Measurements from ENCODE around the gene MESD.

MESD gene

DNA sequence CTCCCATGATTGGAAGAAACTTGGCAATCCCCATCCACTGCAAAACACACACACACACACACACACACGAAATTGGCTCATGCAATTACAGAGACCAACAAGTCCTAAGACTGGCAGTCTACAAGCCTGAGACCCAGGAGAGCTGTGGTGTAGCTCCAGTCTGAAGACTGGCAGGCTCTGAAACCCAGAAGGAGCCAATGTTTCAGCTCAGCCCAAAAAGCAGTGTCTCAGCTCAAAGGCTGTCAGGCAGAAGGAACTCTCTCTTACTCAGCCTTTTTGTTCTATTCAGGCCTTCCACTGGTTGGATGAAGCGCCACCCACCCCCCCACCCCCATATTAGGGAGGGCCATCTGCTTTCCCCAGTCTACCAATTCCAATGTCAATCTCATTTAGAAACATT, 32.1 kb downstream of the MESD start:
- DNase-seq = no peak

DNA sequence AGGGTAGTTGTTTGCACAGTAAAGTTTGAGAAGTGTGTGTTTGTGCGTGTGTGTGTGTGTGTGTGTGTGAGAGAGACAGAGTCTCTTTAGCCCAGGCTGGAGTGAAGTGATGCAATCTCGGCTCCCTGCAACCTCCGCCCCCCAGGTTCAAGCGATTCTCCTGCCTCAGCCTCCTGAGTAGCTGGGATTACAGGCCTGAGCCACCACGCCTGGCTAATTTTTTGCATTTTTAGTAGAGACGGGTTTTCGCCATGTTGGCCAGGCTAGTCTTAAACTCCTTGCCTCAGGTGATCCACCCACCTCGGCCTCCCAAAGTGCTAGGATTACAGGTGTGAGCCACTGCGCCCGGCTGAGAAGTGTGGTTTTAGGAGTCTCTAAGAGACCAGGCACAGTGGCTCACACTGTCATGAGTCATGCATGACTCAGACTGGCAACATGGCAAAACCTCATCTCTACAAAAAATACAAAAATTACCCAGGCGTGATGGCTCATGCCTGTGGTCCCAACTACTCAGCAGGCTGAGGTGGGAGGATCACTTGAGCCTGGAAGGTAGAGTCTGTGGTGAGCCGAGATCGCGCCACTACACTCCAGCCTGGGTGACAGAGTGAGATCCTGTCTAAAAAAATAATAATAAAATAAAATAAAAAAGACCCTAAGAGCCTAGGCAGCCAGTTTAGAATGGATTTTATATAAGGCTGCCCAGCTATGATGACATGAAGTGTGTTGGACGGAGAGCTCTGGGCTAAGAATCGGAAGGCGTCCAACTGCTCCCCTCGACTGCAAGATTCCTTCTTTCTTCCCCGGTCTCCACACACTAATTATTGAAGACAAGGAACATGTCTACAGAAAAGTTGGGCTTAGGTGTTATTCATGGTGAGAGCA, 33.8 kb downstream of the MESD start:
- DNase-seq = peak; percentile 87

DNA sequence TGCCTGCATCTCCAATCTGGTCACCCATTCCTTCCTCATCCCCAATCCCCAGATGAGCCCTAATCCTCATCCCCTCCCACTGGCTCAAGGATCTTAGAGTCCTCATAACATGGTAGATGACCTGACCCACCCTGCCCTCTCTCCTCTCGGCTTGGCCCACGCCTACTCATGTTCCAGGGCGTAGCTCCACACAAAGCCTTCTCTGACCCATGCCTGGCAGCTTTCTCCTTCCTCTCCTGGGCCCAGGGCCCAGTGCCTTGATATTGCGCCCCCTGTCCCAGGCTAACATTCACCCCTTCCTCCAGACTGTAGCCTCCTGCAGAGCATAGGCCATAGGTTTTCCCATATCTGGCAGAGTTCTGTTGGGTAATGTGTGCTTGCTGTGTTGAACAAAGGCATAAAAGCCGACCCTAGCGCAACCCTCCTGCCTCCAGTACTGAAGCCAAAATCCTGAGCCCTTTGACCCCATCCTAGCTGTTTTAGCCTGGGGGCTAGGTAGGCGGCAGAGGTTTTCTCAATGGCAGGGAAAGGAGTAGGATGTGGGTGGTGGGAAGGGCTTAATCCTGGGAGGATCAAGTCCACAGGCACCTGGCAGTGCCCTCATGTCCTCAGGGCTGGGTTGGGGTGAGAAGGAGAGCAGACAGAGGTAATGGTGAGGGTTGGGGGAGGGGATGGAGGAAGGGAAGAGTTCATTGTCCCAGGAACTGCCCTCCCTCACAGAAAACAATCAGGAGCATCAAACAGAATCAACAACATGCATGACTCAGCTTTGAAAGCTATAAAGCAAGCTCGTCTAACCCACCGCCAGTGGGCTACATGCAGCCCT, 35.5 kb downstream of the MESD start:
- DNase-seq = no peak

DNA sequence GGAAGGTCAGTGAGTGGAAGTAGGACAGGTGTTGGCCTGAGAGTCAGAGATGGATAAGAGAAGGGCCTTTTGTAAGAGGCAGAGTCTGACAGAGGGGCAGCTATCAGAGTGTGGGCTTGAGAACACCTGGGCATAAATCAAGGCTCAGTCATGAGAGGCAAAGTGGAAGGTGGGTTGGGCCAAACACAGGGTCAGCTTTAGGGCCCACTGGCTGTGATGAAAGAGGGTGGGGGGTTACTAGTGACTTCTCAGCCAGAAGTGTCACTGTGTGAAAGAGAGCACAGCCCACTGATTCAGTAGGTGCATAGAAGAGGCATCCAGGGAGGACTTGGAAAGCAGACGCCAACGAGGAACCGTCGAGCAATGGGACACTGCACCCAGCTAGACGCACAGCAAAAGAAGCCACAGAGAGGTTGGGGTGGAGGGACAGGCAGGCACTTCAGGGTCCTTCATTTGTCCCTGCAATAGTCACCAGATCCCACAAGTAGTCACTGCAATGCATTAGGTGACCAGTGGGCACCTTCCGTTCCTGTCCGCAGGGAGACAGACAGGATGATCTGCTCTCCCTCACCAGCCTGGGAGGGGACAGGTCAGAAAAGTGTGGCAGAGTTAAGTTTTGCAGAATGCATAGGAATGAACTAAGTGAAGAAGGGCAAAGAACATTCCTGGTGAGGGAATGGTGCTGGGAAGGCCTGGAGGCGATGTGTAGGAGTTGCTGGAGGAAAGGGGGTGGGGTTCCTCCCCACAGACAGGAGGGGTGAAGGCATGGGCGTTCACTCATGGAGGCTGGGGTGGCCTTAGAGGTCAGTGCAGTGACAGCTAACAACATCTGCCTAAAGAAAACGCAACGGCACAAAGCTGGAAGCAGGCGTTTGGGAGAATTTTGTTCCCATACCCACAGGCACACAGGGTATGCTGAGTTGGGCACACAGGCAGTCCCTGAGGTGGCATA, 36.3 kb downstream of the MESD start:
- DNase-seq = no peak

DNA sequence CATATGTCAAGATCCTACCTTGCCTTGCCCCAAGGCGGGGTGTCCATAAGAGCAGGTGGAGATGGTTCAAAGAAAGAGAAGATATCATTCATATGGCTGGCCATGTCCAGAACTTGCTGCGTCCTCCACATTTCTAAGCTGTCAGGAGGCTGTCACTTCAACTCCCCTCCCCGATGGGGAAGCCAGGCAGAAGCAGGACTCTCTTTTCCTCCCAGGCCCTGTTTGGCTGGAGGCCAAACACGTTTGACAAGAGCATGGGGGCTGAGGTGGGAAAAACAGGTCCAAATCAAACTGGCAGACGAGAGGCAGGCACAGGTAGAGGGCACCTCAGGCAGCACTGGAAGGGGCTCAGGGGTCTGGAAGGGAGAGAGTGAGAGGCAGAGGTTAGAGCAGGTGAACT, 37.7 kb downstream of the MESD start:
- no peak for DNase-seq

DNA sequence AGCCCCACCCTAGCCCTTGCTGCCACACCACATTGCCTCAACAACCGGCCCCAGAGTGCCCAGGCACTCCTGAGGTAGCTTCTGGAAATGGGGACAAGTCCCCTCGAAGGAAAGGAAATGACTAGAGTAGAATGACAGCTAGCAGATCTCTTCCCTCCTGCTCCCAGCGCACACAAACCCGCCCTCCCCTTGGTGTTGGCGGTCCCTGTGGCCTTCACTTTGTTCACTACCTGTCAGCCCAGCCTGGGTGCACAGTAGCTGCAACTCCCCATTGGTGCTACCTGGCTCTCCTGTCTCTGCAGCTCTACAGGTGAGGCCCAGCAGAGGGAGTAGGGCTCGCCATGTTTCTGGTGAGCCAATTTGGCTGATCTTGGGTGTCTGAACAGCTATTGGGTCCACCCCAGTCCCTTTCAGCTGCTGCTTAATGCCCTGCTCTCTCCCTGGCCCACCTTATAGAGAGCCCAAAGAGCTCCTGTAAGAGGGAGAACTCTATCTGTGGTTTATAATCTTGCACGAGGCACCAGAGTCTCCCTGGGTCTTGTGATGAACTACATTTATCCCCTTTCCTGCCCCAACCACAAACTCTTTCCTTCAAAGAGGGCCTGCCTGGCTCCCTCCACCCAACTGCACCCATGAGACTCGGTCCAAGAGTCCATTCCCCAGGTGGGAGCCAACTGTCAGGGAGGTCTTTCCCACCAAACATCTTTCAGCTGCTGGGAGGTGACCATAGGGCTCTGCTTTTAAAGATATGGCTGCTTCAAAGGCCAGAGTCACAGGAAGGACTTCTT, 39.1 kb downstream of the MESD start:
- no peak for DNase-seq

DNA sequence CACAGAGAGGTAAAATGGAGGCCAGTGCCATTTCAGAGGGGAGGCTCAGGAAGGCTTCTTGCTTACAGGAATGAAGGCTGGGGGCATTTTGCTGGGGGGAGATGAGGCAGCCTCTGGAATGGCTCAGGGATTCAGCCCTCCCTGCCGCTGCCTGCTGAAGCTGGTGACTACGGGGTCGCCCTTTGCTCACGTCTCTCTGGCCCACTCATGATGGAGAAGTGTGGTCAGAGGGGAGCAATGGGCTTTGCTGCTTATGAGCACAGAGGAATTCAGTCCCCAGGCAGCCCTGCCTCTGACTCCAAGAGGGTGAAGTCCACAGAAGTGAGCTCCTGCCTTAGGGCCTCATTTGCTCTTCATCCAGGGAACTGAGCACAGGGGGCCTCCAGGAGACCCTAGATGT, 39.9 kb downstream of the MESD start:
- no peak for DNase-seq

DNA sequence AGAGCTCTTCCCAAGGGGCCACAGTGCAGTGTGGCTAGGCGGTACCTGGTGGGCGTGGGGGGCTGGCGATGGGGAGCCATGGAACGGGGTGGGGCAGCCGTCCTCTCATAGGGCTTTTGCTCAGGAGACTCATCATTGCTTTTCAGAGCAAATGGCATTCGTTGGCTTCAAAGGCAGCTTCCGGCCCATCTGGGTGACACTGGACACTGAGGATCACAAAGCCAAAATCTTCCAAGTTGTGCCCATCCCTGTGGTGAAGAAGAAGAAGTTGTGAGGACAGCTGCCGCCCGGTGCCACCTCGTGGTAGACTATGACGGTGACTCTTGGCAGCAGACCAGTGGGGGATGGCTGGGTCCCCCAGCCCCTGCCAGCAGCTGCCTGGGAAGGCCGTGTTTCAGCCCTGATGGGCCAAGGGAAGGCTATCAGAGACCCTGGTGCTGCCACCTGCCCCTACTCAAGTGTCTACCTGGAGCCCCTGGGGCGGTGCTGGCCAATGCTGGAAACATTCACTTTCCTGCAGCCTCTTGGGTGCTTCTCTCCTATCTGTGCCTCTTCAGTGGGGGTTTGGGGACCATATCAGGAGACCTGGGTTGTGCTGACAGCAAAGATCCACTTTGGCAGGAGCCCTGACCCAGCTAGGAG, 40.8 kb downstream of the MESD start:
- DNase-seq = no peak

DNA sequence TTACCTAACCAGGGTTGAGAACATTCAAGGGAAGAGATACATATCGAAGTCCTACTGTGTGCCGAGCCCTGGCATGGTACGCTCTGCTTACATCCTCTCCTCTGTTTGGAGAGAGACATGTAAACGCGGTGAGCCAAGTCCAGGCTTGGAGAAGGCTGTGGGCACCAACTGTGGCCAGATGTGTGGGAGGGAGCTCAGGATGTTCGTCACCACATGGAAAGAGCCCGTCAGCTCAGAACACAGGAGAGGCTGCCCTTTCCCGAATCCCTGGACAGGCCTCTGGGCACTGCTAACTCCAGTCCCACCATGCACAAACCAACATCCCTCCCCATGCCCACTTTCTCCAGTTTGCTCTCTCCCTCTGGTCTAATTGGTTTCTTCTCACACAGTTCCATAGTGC, 43.0 kb downstream of the MESD start:
- no peak for DNase-seq

DNA sequence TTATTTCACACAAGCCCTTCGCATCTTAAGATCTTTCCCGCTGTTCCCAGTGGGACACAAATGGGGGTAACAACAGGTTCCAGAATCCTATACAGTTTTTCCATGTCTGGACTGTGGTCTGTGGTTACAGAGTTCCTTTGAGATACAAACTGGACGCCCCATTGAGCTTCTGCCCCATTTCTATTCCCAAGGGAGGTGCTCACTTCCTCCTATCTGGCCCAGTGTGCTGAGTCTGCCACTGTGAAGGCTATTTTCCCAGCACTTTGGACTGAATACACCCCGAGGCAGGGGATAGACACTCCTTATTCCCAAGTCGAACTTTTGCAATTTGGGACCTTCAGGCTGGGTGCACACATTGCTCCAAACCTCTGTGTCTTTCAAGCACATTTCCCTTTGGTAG, 44.0 kb downstream of the MESD start:
- DNase-seq = no peak

DNA sequence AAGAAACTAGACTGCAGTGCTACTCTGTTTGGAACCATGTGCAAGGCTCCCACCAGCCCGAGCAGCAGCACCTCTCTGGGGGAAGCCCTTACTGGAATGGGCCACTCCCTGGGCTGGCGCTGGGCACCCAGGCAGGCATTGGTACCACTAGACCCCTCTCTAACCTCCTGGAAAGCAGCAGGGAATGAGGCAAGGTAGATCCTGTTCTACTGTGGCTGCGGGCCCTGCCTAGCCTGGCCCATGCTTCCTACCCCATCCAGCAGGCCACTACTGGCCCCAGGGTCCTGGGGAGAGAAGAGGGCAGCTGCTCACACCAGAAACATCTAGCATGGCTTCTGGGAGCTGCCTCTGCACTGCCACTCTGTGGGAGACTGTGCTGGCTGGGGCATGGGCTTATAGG, 44.8 kb downstream of the MESD start:
- no peak for DNase-seq

DNA sequence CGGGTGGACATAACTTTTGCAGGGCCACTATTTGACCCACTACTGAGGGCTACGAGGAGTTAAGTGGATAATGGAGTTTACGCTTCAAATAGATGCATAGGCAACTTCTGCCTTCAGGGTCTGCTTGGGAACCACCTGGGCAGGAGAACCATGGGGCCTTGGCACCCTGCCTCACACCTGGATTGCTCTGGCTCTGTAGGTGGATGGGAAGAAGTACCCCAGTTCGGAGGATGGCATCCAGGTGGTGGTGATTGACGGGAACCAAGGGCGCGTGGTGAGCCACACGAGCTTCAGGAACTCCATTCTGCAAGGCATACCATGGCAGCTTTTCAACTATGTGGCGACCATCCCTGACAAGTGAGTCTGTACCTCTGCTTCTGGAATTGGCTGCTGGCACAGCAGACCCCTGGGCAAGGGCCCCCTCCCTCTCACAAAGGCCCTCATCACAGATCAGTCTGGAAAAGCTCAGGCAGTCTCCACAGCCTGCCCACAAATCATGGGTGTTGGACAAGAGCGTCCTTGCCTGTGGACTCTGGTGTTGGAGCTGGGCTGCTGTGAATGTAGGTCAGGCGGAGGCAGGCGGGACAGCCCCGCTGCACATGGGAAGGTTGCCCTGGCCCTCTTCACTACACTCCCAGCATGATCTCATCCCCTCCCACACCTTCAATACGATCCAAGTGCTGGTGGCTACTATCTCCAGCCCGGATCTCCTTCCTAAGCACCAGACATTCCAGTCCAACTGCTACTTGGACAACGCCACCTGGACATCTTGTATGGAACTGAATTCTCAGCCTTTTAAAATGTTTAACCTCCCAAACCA, 46.7 kb downstream of the MESD start:
- no peak for DNase-seq

DNA sequence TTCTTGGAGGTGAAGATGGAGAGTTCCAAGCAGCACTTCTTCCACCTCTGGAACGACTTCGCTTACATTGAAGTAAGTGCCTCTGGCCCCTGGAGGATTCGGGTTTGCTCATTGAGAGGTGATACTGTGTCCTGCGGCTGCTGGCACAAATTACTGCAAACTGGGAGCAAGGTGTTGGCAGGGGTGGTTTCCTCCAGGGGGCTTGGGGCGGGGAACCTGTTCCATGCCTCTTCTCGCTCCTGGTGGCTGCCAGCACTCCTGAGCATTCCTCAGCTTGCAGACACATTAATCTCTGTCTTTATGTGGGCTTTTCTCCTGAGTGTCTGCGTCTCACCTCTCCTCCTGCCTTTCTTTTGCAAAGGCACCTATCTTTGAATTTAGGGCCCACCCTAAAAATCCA, 47.4 kb downstream of the MESD start:
- no peak for DNase-seq

DNA sequence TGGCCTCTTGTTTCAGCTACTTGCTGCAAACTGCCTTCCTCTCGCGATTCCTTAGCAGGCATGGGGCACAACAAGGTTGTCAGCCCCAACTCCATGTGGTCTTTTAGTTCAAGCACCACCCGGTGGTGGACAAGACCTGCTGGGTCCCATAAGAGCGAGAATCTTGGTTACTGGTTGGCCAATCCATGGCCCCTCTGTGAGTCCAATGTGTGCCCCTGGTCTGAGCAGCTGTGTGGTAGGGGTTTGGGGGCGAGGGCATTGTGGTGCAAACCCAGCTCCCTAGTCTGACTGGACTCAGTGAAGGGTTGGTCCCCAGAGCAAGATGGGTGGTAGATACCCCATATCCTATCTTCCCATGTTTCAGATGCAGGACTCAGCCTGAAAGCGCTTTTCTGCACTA, 48.8 kb downstream of the MESD start:
- no peak for DNase-seq

DNA sequence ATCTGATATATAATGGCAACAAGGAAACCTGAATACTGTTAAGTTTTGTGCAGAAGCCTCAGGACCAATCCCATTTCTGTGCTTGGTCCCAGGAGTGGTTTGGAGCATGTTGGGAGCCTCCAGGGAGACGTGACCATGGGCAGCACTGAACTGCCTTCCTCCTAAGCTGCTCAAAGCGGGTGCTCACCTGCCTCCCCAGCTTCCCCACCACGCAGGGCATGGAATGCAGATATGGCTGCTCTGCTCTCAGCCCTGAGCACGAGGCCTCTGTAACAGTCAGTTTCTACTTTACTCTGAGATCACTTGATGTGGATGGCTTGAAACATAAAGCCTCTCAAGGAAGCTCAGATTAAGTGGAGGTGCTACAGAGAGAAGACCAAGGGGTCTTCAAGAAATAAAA, 49.3 kb downstream of the MESD start:
- DNase-seq = no peak

DNA sequence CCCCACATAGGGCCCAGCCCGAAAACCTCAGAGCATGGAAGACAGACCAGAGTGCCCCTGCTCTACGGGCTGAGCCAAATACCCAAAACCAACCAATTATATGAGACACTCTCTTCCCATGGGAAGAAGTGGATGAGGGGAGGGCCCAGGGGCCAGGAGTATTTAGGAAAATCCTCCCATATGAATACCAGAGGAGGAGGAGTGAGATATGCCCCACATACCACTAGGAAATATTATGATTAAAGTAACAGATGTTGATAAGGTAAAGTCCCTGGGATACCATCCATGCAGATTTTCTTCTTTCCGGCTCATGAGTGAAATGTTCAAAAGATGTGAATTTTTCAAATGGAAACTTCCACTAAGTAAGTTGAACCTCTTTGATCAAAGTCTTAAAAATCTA, 50.4 kb downstream of the MESD start:
- no peak for DNase-seq

DNA sequence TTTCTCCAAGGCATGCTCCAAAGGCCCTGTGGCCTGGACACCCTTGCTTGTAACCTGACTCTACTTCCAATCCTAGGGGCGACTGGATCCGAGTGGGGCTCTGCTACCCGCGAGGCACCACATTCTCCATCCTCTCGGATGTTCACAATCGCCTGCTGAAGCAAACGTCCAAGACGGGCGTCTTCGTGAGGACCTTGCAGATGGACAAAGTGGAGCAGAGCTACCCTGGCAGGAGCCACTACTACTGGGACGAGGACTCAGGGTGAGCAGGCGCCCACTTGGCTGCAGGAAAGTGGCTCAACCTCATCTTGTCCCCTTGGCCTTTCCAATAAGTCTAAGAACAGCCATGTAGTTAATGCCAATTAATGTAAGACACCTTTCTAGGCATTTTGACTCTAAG, 51.9 kb downstream of the MESD start:
- no peak for DNase-seq

DNA sequence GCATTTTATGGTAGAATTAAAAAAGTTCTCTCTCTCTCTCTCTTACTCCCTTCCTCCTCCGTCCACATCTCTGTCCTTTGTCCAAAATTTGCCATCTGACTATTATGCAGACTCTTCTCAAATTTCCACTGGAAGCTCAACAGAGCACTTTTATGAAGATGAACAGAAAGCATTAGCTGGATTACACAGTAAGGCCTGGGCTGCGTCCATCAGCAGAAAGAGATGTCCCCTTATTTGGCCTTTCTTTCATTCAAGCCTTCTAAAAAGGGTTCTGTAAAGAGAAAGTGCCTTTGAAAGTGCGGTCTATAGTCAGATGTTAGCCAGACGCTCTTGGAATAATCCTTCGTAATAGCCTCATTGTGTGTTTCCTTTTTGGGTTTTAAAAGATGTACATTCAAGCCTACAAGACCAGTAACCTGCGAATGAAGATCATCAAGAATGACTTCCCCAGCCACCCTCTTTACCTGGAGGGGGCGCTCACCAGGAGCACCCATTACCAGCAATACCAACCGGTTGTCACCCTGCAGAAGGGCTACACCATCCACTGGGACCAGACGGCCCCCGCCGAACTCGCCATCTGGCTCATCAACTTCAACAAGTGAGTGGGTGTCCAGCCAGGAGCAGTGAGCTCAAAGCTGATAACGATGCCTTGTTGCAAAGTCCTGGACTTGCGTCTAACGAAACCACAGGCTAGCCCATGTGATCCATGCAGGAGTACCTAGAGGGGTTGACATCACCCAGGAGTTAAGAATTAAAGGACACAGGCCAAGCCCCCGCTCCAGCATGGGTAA, 53.1 kb downstream of the MESD start:
- DNase-seq = no peak

DNA sequence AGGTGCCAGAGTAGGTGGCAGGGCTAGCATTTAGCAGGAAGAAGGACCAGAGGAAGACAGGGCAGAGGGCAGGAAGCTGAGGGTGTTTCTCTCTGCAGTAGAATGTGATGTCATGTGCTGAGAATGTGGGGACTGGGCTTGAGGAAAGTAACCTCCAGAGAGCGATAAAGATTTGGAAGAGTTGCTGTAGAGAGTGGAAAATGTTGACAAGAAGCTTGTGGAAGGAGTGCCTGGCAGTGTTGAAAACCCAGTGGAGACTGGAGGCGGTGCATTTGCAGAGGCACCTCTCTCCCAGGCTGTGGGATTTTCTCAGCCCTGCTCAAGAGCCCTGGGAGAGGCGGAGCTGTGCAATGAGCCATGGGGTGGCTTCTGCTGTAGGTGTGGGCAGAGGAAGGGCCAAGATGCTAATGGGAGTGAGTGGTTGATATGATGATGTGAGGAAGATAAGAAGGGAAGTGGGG, 54.8 kb downstream of the MESD start:
- no peak for DNase-seq

DNA sequence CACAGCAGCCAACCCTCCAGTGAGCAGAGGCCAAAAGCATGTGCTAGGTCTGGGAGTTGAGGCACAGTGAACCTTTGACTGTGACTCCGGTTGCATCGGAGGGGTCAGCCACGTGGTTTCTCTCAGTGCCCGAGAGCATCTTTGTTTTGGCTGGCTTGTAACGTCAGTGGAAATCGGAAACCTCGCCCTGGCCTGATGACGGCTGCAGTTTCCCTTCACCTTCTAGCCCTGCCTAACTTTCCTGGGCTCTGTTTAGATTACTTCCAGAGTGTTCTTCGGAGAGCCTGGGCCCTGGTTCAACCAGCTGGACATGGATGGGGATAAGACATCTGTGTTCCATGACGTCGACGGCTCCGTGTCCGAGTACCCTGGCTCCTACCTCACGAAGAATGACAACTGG, 56.6 kb downstream of the MESD start:
- no peak for DNase-seq
